Measurements from ENCODE around the gene PPP1R7. TPM values are rescaled to one million over a fixed set of nuclear protein-coding genes. Genes with fewer than 3 reads are reported as not detected.

PPP1R7 gene
- total and polyA plus RNA-seq, 9 of the 15 experiments (the other 6 are each of a cell fraction or from before 2014, with no cell fraction given): 37.5 to 75.0 (median 50.5) TPM

GRCh38 chr2:241213567-241213966 is 63.3 kb downstream of the PPP1R7 start:
- intact Hi-C loops (cut with micrococcal nuclease): no loop called here
- no peak for ATAC-seq
- 8% methylated on average over 6 of the region's 7 CpGs for WGBS (ENCODE audit: insufficient coverage, low coverage, missing lambda C conversion rate)

GRCh38 chr2:241214209-241214608 is 63.9 kb downstream of the PPP1R7 start:
- Histone ChIP-seq H3K36me3 (ENCODE audit: control insufficient read depth, insufficient read depth, low read length) (no peaks in the 10 kb centered on the region), H2AFZ (ENCODE audit: low read depth, low read length) (no peak overlapping the region), H3K9me3 (replicated peaks; ENCODE audit: control insufficient read depth, insufficient read depth, low read depth, low read length) (no peaks in the 10 kb centered on the region), H4K20me1 (replicated peaks; ENCODE audit: control insufficient read depth, insufficient read depth, low read length) (peaks cover 5% of the 10 kb centered on the region; the same call in 1 of the 2 replicates), H3K79me2 (ENCODE audit: control insufficient read depth, insufficient read depth, low read length) (0 out of 3 replicates have a peak, but pooled peaks cover 3% of the 10 kb centered on the region), H3K4me1 (replicated peaks in 1 of 2; ENCODE audit: control insufficient read depth in 2 of 2, insufficient read depth in 2 of 2, low read length in 2 of 2) (peaks cover 0 to 34% of the 10 kb centered on the region in 2 experiments; a peak in 2 of 5 replicates), H3K4me2 (ENCODE audit: insufficient read depth, low read length) (no peak overlapping the region), H3K27ac (ENCODE audit: extremely low read depth, low read depth, low read length) (no peak overlapping the region), H3K9me1 (ENCODE audit: control insufficient read depth, insufficient read depth, low read length) (no peaks in the 10 kb centered on the region), H3K27me3 (ENCODE audit: control insufficient read depth in 2 of 2, insufficient read depth in 2 of 2, low read length in 2 of 2) (peaks cover 7 to 55% of the 10 kb centered on the region in 2 experiments; a peak in 4 of 5 replicates), H3K4me3 (no peak overlapping the region), H3K9ac (ENCODE audit: insufficient read depth in 1 of 2, low read depth in 2 of 2, low read length in 2 of 2) (no peak overlapping the region)
- 0% methylated on average over 10 of the region's 10 CpGs for WGBS (ENCODE audit: insufficient coverage, low coverage, missing lambda C conversion rate)
- DNase-seq (ENCODE audit: extremely low read depth in 1 of 4, low spot score in 3 of 4) (no peak), ATAC-seq (no peak), FAIRE-seq (no peak)
- POLR2A ChIA-PET: no interaction called here
- CTCF ChIA-PET (ENCODE audit: low intra/inter-chr PET ratio): no interaction called here
- no TSS peak for BruUV-seq (replicated peaks)
- in situ Hi-C loops (cut with MboI): no loop called here
- intact Hi-C loops (cut with micrococcal nuclease): no loop called here
- TF ChIP-seq USF1 (CRISPR knock-in tag; IDR thresholded peaks at IDR 0.05) (peak; percentile 34; the same call in 1 of the 2 replicates), L3MBTL2 (IDR thresholded peaks at IDR 0.05) (peak; percentile 41; the same call in 1 of the 2 replicates), E2F6 (IDR thresholded peaks at IDR 0.05; ENCODE audit: borderline replicate concordance in 1 of 2, extremely low read depth in 1 of 2, insufficient read depth in 1 of 2, insufficient read length in 1 of 2, low read depth in 1 of 2, low read length in 1 of 2, poor library complexity in 1 of 2, severe bottlenecking in 1 of 2) (peak in 1 of 2 experiments; percentile 58), CBX8 (IDR thresholded peaks at IDR 0.05; ENCODE audit: borderline replicate concordance, extremely low read depth, low read depth, low read length, poor library complexity, severe bottlenecking) (no peak)

More at GRCh38 chr2:241213567-241213966, 63.3 kb downstream of the PPP1R7 start:
- POLR2A ChIA-PET: interaction anchor here (0.7 kb wide), 1 partner anchor 79 kb away, joined by 3 read pairs; no protein-coding TSS in a partner anchor
- H3K9ac ChIP-seq (ENCODE audit: insufficient read depth in 1 of 2, low read depth in 2 of 2, low read length in 2 of 2): no peak overlapping the region
- in situ Hi-C loops (cut with MboI): no loop called here
- H3K79me2 ChIP-seq (ENCODE audit: control insufficient read depth, insufficient read depth, low read length): no peaks in the 10 kb centered on the region
- H2AFZ ChIP-seq (ENCODE audit: low read depth, low read length): no peak overlapping the region
- no peaks in the 10 kb centered on the region for H3K36me3 ChIP-seq (ENCODE audit: control insufficient read depth, insufficient read depth, low read length)
- BruUV-seq (replicated peaks): no TSS peak
- H3K9me1 ChIP-seq (ENCODE audit: control insufficient read depth, insufficient read depth, low read length): no peaks in the 10 kb centered on the region
- H3K4me3 ChIP-seq: no peak overlapping the region
- no peak for FAIRE-seq
- H3K27ac ChIP-seq (ENCODE audit: extremely low read depth, low read depth, low read length): no peak overlapping the region
- H3K4me2 ChIP-seq (ENCODE audit: insufficient read depth, low read length): no peak overlapping the region
- peaks cover 5% of the 10 kb centered on the region; the same call in 1 of the 2 replicates for H4K20me1 ChIP-seq (replicated peaks; ENCODE audit: control insufficient read depth, insufficient read depth, low read length)
- peaks cover 7 to 58% of the 10 kb centered on the region in 2 experiments; a peak in 4 of 5 replicates for H3K27me3 ChIP-seq (ENCODE audit: control insufficient read depth in 2 of 2, insufficient read depth in 2 of 2, low read length in 2 of 2)
- H3K4me1 ChIP-seq (replicated peaks in 1 of 2; ENCODE audit: control insufficient read depth in 2 of 2, insufficient read depth in 2 of 2, low read length in 2 of 2): peaks cover 0 to 38% of the 10 kb centered on the region in 2 experiments; a peak in 2 of 5 replicates
- CTCF ChIA-PET (ENCODE audit: low intra/inter-chr PET ratio): no interaction called here
- no peak for DNase-seq (ENCODE audit: extremely low read depth in 1 of 4, low spot score in 3 of 4)
- TF ChIP-seq HMG20B (CRISPR knock-in tag; IDR thresholded peaks at IDR 0.05): no peak
- TF ChIP-seq TGIF2 (CRISPR knock-in tag; IDR thresholded peaks at IDR 0.05): no peak
- no peak for TF ChIP-seq ZNF23 (CRISPR knock-in tag; IDR thresholded peaks at IDR 0.05)
- no peak for TF ChIP-seq GABPB2 (CRISPR knock-in tag; conservative IDR thresholded peaks at IDR 0.05)
- no peak for TF ChIP-seq PHF20 (IDR thresholded peaks at IDR 0.05; ENCODE audit: partially characterized antibody)
- TF ChIP-seq RNF2 (IDR thresholded peaks at IDR 0.05): no peak
- no peak for TF ChIP-seq TOE1 (IDR thresholded peaks at IDR 0.05; ENCODE audit: borderline replicate concordance)
- no peak for TF ChIP-seq TOE1 (CRISPR knock-in tag; IDR thresholded peaks at IDR 0.05; ENCODE audit: borderline replicate concordance, low read depth)
- TF ChIP-seq ZNF445 (CRISPR knock-in tag; IDR thresholded peaks at IDR 0.05; ENCODE audit: low read depth): no peak
- TF ChIP-seq ZFP1 (CRISPR knock-in tag; IDR thresholded peaks at IDR 0.05): no peak
- no peak for TF ChIP-seq TAF7 (tag; IDR thresholded peaks at IDR 0.05)
- TF ChIP-seq ILK (tag; IDR thresholded peaks at IDR 0.05; ENCODE audit: borderline replicate concordance, low read depth): no peak
- no peak for TF ChIP-seq L3MBTL2 (IDR thresholded peaks at IDR 0.05)
- no peak for TF ChIP-seq CREM (IDR thresholded peaks at IDR 0.05; ENCODE audit: low read depth)
- TF ChIP-seq ZNF175 (CRISPR knock-in tag; IDR thresholded peaks at IDR 0.05; ENCODE audit: low read depth): no peak
- no peaks in the 10 kb centered on the region for H3K9me3 ChIP-seq (replicated peaks; ENCODE audit: control insufficient read depth, insufficient read depth, low read depth, low read length)

Measured in K562 (cell line).